D341Med (cell line): ENCODE measurements around the gene BCCIP.
A peak's percentile ranks its signal among the peaks of the same experiment; 100 is the strongest.

Experiments used
- DNase-seq: peaks from one replicate; pipeline ENCODE4 v3.0.0; 2012; ENCODE audit warnings: low spot score

The BCCIP gene

DNA sequence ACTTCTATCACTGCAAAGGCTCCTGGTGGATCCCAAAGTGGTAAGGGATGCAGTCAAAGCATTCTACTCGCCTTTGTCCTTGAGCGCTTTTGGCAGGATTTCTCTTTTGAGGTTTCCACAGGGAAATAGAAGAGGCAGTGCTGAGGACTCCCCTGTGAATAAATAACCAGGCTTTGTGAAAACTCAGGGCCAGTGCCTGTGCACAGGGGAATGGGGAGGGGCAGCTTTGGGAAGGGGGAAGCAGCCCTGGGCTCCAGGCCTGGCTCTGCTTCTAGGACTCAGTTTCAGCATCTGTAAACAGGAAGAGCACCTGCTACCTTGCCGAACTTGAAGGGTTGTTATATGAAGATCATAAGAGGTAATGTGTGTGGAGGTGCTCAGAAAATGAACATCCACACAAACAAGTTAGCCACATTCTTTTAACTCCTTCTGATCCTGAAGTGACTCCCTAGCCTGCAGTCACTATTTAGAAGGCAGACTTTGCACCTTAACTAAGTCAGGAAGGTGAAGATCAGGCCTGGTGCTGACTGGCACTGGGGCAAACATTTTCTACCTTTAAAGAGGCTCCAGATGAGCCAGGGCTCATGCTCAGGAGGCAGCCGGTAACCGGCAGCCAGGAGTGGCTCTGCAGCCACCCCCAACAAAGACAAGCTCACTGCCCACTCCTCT, 25.2 kb upstream of the BCCIP start:
- no peak for DNase-seq

DNA sequence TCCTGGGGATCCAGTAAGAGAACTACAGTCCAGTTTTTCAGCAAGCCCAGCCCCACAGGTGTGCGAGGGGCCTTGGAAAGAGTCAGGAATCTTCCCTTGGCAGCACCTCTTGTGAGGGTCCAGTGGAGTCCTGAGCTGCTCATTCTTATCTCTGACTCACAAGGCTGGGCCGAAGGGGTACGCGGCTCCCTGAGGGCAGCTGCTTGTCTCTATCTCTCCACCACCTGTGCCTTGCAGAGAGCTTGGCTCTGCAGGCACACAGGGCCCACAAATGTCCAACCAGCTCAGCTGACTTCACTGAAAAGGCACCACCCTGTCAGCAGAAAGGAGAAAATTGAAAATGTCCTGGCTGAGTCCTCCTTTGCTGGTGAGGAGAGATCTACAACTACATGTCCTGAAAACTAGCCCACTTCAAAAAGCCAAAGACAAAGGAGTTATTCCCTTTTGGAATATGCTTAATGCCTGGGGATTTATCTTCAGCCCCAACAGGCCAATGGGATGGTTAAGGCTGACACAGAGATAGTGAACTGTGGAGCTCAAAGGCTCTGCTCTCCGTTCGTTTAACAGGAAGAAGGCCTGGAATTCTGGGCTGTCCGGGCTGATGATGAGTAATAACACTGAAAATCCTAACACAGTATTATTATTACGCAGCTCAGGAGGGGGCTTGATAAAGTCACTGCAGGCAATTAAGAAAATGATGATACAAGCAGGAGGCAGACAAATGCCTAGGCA, 23.7 kb upstream of the BCCIP start:
- DNase-seq, result no peak

DNA sequence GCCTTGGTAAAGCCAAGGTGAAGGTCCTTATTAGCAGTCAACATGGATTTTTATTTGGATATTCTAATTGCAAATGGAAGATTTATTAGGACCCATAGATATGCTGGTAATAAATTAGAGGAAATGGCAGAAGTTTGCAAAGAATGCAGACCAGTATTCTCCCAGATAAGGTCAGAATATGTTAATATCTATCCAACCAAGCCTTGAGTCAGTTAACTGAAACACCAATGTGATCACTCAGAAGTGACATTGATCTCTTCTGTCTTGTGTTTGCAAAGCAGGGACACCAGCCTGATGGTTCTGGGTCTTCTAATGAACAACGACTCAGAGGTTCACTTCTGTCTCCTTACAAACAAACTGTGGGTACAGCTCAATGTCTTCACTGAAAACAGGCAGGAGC, 21.8 kb upstream of the BCCIP start:
- DNase-seq, result no peak

DNA sequence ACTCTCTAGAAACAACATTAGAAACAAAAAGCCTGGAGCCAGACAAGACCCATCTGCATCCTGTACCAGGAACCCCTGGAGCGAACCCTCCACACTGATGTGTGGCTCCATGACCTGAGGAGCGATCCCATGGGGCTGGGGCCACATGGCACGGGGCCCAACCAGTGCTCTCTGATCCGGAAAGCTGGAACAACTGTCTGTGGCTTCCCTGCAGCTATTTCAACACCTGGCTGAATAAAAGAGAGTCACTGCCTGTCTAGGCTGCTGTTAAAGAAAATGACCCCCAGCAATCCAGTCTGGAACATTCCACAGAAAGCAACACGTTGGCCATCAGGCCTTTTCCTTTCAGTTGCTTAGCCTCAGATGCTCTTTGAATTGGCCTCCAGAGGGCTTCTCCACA, 21.2 kb upstream of the BCCIP start:
- no peak for DNase-seq

DNA sequence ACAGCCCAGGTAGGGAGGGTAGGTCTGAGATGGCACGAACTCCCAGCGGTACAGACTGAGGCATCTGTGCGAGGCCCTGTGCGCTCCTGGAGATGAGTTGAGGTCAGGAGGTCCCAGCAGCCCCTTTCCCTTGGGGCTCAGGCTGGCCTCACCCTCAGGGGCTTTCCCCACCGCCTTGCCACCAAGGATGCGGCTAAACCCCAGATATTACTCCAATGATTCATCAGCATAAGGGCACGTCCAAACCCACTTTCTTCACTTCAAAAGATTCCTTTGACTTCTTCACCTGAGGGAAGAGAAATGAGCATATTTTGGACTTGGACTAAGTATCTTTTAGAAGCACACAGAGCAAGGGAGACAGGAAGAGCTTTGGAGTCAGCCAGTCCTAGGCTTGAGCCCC, 20.6 kb upstream of the BCCIP start:
- no peak for DNase-seq

DNA sequence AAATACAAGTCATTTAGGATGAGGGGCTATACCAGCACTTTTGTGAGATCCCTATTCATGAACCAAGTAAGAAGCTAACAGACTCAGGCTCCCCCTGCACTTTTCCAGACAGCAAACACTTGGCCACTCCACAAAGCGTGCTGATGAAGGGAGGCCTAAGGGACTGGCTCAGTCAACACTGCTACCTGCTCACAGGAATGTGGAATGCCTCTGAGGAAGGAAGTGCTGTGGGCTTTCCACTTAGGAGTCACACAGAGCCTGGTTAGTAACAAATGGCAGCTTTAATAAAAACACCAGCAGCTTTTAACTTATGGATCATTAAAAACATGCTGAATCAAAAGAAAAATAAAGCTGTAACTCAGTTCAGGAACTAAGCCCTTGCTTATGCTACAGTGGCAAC, 15.3 kb upstream of the BCCIP start:
- DNase-seq, result no peak

DNA sequence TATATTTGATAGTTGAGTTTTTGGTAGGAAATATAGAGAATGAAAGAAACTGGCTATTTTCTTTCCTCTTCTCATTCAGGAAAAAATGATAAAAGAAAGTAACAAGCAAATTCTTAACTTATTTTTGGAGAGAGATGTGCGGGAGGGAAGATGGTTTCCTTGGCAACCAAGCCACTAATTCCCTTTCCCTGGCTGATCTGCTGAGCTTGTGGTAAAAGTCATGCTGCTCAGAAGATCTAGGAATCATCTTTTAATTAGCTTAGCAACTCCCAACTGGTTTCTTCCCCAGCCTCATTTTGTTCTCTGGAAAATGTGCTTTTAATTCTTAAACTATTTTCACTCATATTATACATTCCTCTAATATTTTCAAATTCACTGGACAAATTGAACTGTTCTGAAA, 12.1 kb upstream of the BCCIP start:
- peak; percentile 31 for DNase-seq

DNA sequence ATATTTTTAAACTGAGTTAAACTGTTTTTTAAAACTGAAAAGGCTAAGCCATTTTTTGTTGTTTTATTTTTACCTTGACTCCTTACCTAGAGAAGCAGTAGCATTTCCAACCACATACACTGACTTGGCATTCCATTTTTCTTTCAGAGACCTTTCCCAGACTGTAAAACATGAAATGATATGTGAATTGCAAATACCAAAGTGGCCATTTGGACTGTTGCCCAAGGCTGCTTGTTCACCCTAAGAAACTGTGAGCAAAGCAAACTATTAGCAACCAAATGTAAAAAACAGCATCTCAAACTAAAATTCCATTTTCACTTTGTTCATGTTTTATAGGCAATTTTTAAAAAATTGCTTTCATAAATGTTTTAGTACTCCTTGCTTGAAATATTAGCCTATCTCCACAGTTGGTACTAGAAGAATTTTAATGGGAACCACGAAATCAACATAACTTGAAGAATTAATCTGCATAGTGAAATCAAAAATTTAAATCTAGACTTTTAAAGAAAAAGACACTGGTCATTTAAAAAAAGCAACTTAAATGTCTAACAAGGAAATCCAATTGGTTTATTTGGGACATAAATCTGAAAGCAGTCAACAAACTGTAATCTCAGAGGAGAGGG, 11.1 kb upstream of the BCCIP start:
- DNase-seq, result no peak

DNA sequence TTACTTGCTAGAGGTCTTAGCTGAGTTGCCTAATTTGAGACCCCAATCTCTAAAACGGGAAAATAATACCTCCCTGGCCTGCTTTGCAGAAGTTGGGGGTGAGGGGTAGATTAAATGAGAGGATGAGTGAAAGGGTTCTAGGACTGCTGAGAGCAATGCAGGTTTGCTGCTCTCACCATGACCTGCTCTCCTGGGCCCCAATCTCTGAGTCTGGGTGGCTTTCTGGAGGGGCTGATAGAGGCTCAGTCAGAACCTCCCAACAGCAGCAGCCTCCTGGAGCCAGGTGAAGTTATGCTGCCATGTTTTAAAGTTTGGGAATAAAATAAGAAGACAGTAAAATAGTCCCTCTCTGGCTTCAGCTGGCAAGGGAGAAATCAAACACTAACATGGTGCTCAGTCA, 7.6 kb upstream of the BCCIP start:
- no peak for DNase-seq

DNA sequence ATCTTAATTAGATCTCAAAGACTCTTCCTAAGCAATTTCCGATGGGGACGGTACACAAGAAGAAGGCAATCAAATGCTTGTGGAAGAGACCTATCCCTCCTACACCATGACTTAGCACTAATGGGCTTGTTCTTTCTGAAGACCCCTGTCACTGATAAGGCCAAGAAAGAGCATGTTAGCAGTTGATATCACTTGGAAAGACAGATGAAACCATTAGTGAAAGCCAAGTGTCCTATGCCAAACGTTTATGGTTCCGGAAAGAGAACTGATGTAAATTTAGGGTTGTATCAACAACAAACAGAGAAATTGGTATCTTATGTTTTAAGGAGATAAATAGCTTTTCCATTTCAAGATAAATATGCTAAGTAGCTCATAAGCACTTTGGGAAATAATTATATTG, 6.8 kb upstream of the BCCIP start:
- DNase-seq, result no peak

DNA sequence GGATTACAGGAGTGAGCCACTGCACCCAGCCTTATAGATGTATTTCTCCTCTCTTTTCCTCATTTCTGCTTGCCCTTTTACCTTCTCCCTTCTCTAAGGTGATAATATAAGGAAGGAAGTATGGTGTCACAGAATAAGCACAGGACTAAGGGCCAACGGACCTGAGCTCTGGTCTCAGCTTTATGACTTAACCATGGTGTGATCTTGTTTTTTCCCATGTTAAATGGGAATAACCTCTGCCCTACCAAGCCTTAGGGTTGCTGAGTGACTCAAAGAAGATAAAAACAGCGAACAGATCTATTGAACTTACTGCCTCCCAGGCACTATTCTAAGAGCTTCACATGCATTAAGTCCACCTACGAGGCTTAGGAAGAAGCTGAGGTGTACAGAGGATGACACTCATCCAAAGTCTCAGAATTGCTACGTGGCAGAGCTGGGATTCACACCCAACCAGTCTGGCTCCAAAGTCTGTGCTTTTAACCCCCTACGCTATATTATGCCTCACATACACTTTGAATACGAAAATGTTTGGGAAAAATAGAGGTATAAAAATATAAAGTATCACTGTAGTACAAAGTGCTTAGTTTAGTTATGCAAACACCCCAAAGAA, 5.9 kb upstream of the BCCIP start:
- no peak for DNase-seq

DNA sequence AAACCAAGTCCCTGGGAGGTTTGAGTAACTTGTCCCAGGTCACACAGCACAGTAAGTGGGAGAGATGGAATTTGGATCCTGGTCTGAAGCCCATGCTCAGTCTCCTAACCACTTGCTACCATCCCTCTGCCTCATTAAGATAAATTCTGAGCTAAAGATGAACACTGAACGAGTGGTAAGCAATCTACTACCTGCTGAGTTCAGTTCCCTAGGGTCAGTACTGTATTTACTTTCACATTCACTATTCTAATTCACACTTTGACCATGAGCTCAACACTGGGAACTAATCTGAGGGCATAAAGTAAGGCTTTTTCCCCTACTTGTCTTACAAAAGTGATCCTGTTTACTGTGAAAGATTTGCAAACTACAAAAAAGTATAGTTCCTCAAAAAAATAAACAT, 2.6 kb upstream of the BCCIP start:
- no peak for DNase-seq

DNA sequence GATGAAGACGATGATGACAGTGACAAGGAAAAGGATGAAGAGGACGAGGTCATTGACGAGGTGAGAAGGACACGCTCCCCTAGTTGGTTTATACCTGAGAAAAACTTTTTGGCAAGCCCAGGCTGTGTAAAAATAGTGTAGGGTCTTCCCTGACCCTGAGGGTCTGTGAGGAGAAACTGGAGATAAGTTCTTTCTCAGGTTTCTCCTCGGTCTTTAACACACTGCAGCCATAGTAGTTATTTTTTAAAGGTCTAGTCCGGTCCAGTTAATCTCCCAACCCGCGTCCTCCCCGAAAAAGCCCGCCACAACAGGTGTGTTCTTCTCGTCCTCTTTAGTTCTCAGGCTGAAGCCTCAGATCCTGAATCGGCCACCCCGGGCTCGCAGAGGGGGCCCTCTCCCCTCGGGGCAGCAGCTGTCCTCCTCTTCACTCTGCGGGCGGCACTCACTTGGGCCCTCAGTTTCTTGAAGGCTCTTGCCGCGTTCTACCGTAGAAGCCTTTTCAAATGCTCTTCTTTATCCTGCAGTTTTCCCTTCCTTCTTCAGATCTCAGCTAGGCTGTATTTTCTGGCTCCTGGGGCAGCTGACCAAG, 411 bp downstream of the BCCIP start:
- no peak for DNase-seq

DNA sequence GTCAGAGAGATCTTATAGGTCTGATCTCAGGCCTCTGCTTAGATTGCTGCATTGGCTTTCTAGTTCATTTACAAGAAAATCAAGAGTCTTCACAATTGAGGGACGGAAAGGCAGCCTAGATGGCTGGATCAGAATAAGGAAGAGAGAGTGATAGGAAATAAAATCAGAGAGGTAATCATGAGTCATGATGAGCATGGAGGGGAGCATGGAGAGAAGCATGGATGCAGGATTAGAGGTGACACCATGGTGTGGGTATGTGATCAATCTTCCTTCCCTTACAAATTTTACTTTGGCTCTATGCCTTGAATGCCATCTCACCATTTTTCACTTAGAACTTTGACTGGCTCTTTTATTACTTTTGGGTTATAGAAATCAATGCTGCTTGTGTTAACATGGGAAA, 1.4 kb downstream of the BCCIP start:
- no peak for DNase-seq

DNA sequence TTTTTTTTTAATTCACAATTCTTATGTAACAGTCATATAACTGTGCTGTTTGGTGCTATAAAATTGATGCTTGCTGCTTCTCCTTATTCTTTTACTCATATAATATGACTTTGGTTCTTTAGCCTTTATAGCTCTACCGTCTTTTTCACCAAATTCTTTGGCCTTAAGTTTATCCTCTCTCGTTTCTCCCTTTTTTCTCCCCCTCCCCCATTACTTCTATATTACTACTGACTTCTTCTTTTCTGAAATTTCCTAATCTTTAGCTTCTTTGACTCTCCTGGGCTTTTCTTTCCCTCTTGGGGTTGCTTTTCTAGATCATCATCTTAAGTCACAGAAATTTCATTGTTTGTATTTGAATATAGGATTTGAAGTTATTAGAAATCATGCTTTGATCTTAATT, 3.8 kb downstream of the BCCIP start:
- no peak for DNase-seq

DNA sequence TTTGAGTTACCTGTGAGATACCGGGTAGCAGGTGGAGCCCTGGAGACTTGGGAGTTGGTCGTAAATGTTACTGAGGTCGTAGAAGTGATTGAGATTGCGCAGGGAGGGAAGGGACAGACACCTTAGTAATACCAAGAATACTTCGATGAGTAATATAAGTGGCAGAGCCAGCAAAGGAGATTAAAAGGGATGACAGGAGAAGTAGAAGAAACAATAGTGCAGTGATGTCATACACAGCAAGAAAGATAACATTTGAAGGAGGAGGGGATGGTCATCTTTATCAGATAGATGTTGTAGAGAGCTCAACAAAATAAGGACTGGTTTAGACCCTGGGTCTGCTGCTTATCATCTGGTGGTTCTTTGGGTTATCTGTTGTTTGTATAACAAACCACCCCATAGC, 5.0 kb downstream of the BCCIP start:
- no peak for DNase-seq

DNA sequence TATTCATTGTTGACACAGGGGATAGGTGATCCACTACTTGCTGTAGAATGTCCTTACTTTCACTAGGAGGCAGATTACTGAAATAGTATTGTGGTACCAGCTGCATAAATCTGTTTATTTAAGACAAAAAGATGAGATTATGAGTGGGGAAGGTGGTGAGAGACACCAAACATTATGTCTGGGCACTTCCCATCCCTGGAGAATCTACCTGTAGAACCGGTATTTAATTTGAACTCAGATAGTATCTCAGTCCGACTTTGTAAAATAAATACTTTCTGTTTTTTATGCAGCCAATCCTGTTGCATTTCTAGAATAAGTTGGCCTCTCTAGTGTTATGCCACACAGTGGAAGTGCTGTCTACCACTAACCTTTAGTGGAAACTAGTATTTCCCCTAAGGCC, 13.4 kb downstream of the BCCIP start:
- no peak for DNase-seq

DNA sequence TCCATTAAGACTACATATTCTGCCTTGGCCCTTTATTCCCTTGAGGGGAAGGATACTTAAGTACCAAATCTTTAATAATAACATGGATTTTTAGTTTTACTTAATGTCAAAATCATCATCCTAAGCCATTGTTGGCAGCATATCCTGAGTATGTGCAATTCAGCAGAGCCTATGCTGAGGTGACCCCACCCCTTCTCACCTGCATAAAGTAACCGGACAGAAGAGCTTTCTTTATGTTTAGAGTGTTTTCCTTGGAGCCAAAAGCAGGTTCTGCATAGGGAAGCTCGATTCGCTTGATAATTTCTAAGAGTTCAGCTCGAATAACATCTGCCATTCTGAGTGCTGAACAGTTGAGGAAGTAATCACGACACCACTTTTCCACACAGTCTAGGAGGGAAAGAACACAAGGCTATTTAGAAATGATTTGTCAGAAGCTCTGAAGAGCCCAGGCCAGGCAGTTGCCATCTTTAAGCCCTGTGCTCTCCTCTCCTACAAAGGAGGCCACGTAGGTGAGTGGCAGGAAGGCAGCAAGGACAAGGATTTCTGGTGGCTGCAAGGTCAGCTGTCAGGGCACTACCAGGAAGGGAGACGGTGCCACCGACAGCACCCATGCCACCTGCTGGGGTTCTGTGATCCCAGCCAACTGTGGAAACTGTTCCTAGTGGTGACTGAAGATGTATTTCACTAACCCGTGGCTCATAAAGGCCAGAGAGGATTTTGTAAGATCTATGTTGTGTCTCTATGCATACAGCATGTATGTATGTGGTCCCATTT, 15.6 kb downstream of the BCCIP start:
- no peak for DNase-seq

DNA sequence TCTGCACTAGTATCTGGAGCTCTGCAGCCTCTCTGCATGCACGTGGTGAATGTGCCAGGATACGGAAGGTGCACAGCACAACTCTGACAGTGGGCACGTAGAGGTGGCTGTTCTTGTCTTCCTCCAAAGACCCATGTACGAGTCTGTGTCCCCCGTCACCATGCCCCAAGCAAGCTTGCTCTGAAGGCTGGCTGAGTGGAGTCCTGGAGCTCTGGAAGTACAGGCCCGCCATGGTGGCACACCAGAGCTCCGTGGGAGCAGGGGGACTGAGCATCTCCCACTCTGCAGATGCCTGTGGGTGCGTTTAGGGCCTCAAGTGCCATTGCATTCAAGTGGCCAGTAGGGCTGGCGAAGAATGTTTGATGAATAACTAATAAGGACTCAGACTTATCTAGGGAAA, 17.1 kb downstream of the BCCIP start:
- DNase-seq, result no peak

DNA sequence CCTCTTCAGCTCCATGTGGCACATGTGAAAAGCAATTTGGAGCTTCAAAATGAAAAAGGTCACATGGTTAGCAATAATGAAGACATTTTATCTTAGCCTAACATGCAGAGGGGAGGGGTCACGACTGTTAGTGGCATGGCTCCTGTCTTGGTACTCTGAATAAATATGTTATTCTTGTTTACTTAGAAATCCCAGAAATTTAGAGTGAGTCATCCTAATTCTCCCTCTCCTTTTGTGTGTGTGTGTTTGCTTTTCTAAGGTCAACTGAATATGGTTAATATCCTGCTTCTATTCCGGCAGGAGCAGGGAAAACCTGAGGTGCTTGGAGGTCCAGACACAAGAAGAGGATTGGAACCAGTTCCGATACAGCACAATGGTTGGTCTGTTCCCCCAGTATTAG, 17.6 kb downstream of the BCCIP start:
- DNase-seq, result no peak

DNA sequence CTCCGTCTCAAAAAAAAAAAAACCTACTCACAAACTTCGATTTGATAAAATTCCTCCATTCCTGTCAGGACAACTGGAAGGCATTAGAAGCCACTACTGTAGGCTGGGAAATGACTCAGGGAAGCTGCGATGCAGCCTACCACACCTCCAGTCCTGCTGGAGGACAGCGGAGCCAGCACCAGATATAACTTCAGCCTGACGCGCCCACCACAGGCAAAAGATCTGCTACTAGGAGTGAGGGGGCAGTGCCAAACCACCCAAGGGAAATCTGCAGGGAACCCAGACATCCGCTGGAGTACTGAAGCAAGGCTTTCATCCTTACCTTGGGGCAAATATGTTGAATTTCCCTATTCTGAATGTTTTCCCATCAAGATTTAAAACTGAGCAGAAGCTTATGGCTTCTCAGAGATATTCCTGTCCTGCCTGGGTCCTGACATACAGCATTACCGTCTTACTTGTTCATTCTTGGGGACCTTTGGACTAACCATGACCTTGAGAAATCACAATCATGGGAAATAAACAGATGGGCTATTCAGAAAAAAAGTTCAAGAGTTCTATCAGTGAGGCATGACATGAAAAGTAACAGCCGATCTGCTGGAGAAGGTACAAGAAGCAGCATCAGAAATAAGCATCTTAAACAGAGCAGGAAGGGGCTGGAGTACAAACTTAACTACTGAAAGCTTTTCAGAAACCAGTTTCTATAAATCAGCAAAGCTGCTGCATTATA, 20.4 kb downstream of the BCCIP start:
- DNase-seq, result no peak
